Smooth muscle cell (in vitro differentiated cells): ENCODE measurements around the gene MOGAT3. TPM values are rescaled to one million over a fixed set of nuclear protein-coding genes. Genes with fewer than 3 reads are reported as not detected.

ENCODE experiments used
- DNase-seq: peaks from one replicate; lab custom pipeline; 2025; ENCODE audit not compliant: unreplicated experiment; lab: John Stamatoyannopoulos, UW
- H2AFZ ChIP-seq: fragments of 200-600 bp; sonication (generic); 2 replicates; pipeline ENCODE4 v1.6.0; 2016; ENCODE audit warnings: antibody characterized with exemption, low read depth, mild to moderate bottlenecking
- H3F3A ChIP-seq: fragments of 200-600 bp; sonication (generic); 2 replicates; pipeline ENCODE4 v1.6.0; 2017; ENCODE audit warnings: antibody characterized with exemption, low read depth
- H3K27ac ChIP-seq: fragments of 200-600 bp; sonication (generic); 2 replicates; pipeline ENCODE4 v1.5.1; 2016; ENCODE audit warnings: low read depth, mild to moderate bottlenecking
- H3K27me3 ChIP-seq: fragments of 200-600 bp; sonication (generic); 2 replicates; pipeline ENCODE4 v1.6.1; 2016; ENCODE audit warnings: low read depth, mild to moderate bottlenecking
- H3K36me3 ChIP-seq: fragments of 200-600 bp; sonication (generic); 2 replicates; pipeline ENCODE4 v1.5.1; 2016; ENCODE audit warnings: low read depth
- H3K4me1 ChIP-seq: fragments of 200-600 bp; sonication (generic); 2 replicates; pipeline ENCODE4 v1.5.1; 2016; ENCODE audit warnings: low read depth
- H3K4me2 ChIP-seq: fragments of 200-600 bp; sonication (generic); 2 replicates; pipeline ENCODE4 v1.6.0; 2016; ENCODE audit warnings: mild to moderate bottlenecking
- H3K4me3 ChIP-seq: fragments of 200-600 bp; sonication (generic); 2 replicates; pipeline ENCODE4 v1.5.1; 2016; ENCODE audit warnings: mild to moderate bottlenecking
- H3K79me2 ChIP-seq: fragments of 200-600 bp; sonication (generic); 2 replicates; pipeline ENCODE4 v1.6.0; 2016; ENCODE audit warnings: low read depth, mild to moderate bottlenecking
- H3K9ac ChIP-seq: fragments of 200-600 bp; sonication (generic); 2 replicates; pipeline ENCODE4 v1.6.0; 2016; ENCODE audit warnings: low read depth
- H3K9me3 ChIP-seq: fragments of 200-600 bp; sonication (generic); replicated peaks from 2 replicates; pipeline ENCODE4 v1.5.1; 2016; ENCODE audit warnings: low read depth
- H4K20me1 ChIP-seq: fragments of 200-600 bp; sonication (generic); 2 replicates; pipeline ENCODE4 v1.6.0; 2016; ENCODE audit warnings: low read depth
- WGBS: methylation state at CpG from one replicate; pipeline ENCODE4 v1.1.7; 2016; ENCODE audit warnings: low lambda C conversion rate; 5-methylcytosine and 5-hydroxymethylcytosine counted together
- polyA plus RNA-seq: library from polyadenylated mRNA; unstranded; fragments of >200 nt; fragmentation: Nextera tagmentation; extraction: Ambion mirVana; gene quantifications from 2 replicates; pipeline ENCODE4 v1.2.1, GENCODE V29; 2016
- total RNA-seq: library from RNA; depleted of rRNA; stranded (reverse); fragments of >200 nt; gene quantifications from 2 replicates; pipeline ENCODE4 v1.2.3, GENCODE V29; 2014
- TF ChIP-seq, protein P1 (sequence below): fragments of 200-600 bp; sonication (generic); IDR thresholded peaks from 2 replicates; pipeline ENCODE4 v1.5.1; 2017; ENCODE audit warnings: borderline replicate concordance, mild to moderate bottlenecking, antibody characterized with exemption; ENCODE audit not compliant: insufficient read depth, poor library complexity, severe bottlenecking

MOGAT3 gene
- total and polyA plus RNA-seq, 2 experiments from 2014 or later, result not detected

DNA sequence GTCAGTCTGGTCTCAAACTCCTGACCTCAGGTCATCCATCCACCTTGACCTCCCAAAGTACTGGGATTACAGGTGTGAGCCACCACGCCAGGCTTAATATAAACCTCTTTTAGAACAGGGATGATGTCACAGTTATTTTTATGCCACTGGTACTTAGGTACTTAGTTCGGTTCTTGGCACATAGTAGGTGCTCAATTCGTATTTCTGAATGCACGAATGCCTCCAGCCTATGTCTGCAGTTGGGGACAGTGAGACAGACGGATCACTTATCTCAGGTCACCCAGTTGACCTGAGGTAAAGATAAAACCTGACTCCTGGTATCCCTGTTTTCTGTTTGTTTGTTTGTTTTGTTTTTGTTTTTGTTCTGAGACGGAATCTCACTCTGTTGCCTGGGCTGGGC, 14.6 kb downstream of the MOGAT3 start:
- Histone ChIP-seq H3K79me2 (no peaks in the 10 kb centered on the region), H3K4me2 (no peak overlapping the region), H3K36me3 (no peaks in the 10 kb centered on the region), H2AFZ (no peak overlapping the region), H3K9me3 (no peaks in the 10 kb centered on the region), H3K27me3 (peaks cover 3% of the 10 kb centered on the region), H3K4me1 (no peaks in the 10 kb centered on the region), H3K4me3 (no peak overlapping the region), H4K20me1 (no peaks in the 10 kb centered on the region), H3K27ac (no peak overlapping the region), H3F3A (peaks cover 10% of the 10 kb centered on the region), H3K9ac (no peak overlapping the region)
- 88% methylated on average over 6 of the region's 6 CpGs for WGBS
- TF ChIP-seq, protein P1, sequence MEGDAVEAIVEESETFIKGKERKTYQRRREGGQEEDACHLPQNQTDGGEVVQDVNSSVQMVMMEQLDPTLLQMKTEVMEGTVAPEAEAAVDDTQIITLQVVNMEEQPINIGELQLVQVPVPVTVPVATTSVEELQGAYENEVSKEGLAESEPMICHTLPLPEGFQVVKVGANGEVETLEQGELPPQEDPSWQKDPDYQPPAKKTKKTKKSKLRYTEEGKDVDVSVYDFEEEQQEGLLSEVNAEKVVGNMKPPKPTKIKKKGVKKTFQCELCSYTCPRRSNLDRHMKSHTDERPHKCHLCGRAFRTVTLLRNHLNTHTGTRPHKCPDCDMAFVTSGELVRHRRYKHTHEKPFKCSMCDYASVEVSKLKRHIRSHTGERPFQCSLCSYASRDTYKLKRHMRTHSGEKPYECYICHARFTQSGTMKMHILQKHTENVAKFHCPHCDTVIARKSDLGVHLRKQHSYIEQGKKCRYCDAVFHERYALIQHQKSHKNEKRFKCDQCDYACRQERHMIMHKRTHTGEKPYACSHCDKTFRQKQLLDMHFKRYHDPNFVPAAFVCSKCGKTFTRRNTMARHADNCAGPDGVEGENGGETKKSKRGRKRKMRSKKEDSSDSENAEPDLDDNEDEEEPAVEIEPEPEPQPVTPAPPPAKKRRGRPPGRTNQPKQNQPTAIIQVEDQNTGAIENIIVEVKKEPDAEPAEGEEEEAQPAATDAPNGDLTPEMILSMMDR, result no peak
- no peak for DNase-seq

DNA sequence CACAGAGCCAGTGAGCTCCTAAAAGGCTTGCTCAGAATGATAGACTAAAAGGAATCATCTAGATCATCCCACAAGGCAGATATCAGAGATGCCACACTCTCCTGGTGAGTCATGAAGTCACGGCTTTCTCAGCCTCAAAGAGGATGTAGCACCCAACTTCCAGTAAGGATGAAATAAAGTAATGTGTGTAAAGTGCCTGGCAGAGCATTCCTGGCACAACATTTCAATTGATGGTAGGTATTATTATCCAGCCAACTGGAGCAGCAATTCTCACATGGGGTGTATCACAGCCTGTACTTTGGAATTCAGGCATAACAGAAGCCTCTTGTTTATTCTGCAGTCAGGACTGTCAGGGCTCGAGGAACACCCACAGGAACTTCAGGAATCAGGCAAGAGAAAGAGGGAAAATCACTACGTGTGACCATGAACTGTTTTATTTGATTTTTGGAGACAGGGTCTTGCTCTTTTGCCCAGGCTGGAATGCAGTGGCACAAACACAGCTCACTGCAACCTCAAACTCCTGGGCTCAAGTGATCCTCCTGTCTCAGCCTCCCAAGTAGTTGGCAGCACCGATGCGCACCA, 15.5 kb downstream of the MOGAT3 start:
- no peak overlapping the region for H3K4me3 ChIP-seq
- H4K20me1 ChIP-seq, result no peaks in the 10 kb centered on the region
- no peaks in the 10 kb centered on the region for H3K36me3 ChIP-seq
- no peak for DNase-seq
- peaks cover 10% of the 10 kb centered on the region for H3F3A ChIP-seq
- no peak overlapping the region for H3K9ac ChIP-seq
- H3K79me2 ChIP-seq, result no peaks in the 10 kb centered on the region
- WGBS, result 45% methylated on average over 5 of the region's 5 CpGs
- TF ChIP-seq, protein P1, result no peak
- no peak overlapping the region for H2AFZ ChIP-seq
- peaks cover under 1% of the 10 kb centered on the region for H3K4me1 ChIP-seq
- peaks cover 12% of the 10 kb centered on the region for H3K27me3 ChIP-seq
- H3K27ac ChIP-seq, result peak overlapping the region; percentile 19
- H3K4me2 ChIP-seq, result peak overlapping the region; percentile 59
- H3K9me3 ChIP-seq, result no peaks in the 10 kb centered on the region

DNA sequence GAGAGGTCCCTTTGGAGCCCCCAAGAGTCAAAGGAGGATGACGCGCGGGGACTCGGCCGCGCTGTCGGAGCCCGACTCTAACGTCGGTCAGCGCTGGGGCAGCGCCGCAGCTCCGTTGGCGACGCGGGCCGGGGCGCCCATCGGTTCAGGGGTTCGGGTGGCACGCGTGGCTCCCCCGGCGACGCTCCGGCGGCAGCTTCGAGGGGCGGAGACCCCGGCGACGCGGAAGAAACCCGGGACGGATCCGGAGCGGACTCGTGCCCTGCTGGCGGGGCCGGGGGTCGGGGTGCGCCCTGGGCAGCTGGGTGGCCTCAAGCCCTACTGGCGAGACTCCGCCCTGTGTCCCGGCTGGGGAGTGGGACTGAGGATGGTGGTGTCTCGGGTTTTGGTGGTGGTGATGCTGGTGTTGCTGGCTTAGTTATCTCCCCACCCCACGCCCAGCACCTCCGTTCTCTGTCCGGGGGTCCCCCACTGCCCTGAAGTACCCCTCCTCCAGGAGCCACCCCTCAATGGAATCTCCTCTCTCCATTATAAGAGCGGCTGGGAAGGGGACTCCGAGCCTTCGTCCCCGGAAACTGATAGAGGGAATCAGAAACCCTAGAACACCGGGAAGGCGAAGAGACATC, 20.6 kb downstream of the MOGAT3 start, which contains the start of gene NAT16:
NAT16 (minus strand) TSS at position 164 of the 626 bp plus-strand sequence. CDS start 5,486 bp downstream, outside the sequence.
- H4K20me1 ChIP-seq, result no peaks in the 10 kb centered on the region
- H3K27me3 ChIP-seq, result peaks cover 63% of the 10 kb centered on the region
- no peak within 1 kb of the TSS for H3K27ac ChIP-seq
- H3K4me2 ChIP-seq, result peak within 1 kb of the TSS; percentile 59
- no peaks in the 10 kb centered on the region for H3K36me3 ChIP-seq
- peak within 1 kb of the TSS; percentile 21 for H3K4me3 ChIP-seq
- H3K79me2 ChIP-seq, result no peaks in the 10 kb centered on the region
- H3K9ac ChIP-seq, result no peak within 1 kb of the TSS
- peaks cover 8% of the 10 kb centered on the region for H3F3A ChIP-seq
- peaks cover 5% of the 10 kb centered on the region for H3K4me1 ChIP-seq
- WGBS, result 10% methylated on average over 55 of the region's 56 CpGs
- H3K9me3 ChIP-seq, result no peaks in the 10 kb centered on the region
- no peak for DNase-seq
- TF ChIP-seq, protein P1, result no peak
- H2AFZ ChIP-seq, result no peak within 1 kb of the TSS
